Raji (cell line): ENCODE measurements around the gene FSTL5.

Experiments used
- POLR2A ChIP-seq: IDR thresholded peaks from 2 replicates; pipeline ENCODE4 v1.6.1; 2011; ENCODE audit warnings: low read depth, low read length, control low read depth; ENCODE audit not compliant: insufficient read depth

Gene FSTL5

DNA sequence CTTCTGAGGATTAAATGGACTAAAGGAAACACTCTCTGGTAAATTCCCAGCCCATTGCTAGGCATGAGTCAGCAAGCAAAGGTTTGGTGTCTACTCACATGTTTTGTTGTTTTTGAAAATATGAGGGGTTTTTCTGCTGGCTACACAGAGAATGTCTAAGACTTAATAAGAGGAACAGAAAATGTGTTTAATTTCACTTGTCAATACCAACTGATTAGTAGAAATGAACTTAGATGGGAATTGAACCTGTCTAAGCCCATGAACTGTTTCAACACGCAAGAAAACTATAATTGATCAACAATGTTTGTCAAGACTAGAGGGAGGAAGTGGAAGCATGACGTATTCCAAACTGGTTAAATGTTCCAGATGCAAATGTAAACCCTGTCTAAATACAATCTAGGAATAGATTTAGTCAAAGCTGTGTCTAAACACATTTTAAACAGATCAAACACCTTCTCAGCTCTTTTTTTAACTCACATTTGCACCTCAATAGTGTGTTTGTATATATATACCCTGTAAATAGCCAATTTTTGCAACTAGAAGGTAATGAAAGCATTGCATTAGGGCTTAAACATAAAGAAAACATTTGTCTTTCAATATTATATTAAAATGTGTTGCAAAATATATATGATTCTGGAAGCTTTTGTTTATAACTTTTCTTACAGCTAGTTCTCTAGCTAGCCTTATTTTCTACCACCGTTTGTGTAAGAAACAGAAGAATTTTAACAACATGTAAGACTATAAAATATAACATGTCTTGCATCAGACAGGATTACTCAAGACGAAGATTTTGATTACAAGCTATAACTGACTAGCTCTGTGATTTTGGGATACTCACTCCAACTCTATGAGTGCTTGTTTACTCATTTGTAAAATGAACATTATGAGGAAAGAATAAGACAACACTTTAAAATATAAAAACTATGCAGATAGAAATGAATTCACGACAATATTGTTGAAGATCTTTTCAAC, 607.8 kb downstream of the FSTL5 start:
- TF ChIP-seq POLR2A = no peak

- no peak for TF ChIP-seq POLR2A
Observed at GRCh38 chr4:161554372-161554990, 609.3 kb downstream of the FSTL5 start.

GRCh38 chr4:161546902-161547301, 616.9 kb downstream of the FSTL5 start:
- no peak for TF ChIP-seq POLR2A

DNA sequence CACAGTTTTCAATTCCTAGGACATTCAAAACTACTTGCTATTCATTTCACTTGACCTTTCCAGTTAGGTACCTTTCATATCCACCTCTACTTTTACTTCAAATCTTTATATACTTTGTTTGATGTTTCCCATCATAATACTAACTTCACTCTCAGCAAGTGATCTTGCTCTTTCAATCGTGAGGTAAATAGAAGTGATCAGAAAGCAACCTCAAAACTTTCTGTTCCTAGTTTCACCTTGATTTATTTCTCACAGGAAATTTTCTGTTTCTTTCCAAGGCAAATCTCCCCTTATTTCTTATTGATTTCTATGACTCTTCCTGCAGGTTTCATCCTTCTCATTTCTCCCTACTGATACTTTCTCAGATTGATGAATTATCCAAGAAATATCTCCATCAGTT, 623.5 kb downstream of the FSTL5 start:
- no peak for TF ChIP-seq POLR2A

DNA sequence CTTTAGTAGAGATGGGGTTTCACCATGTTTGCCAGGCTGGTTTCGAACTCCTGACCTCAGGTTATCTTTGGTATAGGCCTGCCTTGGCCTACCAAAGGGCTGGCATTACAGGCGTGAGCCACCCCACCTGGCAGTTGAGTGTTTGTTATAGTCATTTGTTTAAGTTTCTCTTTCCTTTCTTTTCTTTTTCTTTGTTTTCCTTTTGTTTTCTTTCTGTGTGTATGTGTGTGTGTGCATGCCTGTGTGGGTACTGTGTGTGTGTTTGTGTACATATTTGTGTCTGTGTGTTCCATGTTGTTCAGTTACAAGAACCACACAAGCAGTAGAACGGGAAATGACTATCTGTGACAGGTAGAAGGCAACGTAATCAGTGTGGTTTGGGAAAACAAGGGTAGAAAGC, 624.9 kb downstream of the FSTL5 start:
- TF ChIP-seq POLR2A = no peak

GRCh38 chr4:161530710-161531109, 633.1 kb downstream of the FSTL5 start:
- no peak for TF ChIP-seq POLR2A

- TF ChIP-seq POLR2A = no peak
Observed at GRCh38 chr4:161525121-161525520, 638.7 kb downstream of the FSTL5 start.

- TF ChIP-seq POLR2A = no peak
Observed at GRCh38 chr4:161522031-161522430, 641.8 kb downstream of the FSTL5 start.

DNA sequence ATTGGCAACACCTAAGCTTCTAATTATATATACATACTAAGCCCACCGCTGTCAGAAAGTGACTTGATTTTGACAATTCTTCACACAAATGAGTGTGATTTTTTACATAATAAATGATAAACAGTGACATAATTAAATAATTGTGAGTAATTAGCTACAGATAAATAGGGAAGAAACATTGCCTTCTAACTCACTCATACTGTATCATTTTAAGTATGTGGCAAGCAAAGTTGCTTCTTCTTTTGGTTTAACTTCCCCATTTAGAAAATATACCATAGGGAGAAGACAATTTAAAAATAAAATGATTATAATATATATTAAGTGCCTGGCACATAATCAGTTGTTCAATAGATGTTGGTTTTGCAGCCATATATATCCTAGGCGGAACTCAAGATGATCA, 644.2 kb downstream of the FSTL5 start:
- no peak for TF ChIP-seq POLR2A

DNA sequence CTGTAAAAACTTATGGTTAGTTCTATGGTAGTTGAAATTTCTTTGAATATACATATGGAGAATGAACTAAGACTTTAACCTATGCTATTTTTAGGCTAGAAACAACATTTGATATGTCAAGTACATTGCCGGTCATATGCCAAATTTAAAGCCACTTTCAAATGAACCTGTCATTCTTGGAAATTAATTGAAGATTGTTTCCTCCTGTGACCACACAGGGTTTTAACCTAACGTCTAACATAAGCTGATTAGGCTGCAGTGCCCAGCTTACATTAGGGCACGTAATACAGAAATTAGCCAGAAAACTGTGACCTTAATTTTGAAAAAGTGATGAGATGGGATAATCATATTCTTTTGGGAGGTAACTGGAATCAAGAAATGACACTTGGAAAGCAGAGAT, 645.9 kb downstream of the FSTL5 start:
- TF ChIP-seq POLR2A = no peak

DNA sequence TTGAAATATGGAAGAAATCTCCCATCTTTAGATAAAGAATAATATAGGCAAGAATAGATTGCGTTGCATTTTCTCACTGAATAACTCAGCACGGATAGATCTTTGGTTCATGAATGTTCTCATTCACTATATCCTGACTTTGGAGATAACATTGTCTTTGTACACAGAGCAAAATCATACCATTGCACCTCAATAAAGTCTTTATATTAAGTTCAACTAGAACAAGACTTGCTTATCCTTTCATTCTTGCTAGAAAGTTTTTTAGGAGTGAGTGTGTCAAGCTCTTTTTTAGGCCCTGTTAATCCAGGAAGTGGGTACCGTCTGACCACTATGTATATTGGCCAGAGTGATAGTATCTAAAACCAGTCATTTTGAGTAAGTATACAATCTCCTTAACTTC, 658.7 kb downstream of the FSTL5 start:
- no peak for TF ChIP-seq POLR2A

- no peak for TF ChIP-seq POLR2A
Observed at GRCh38 chr4:161498155-161498554, 665.6 kb downstream of the FSTL5 start.

- TF ChIP-seq POLR2A = no peak
Observed at GRCh38 chr4:161486461-161486860, 677.3 kb downstream of the FSTL5 start.

DNA sequence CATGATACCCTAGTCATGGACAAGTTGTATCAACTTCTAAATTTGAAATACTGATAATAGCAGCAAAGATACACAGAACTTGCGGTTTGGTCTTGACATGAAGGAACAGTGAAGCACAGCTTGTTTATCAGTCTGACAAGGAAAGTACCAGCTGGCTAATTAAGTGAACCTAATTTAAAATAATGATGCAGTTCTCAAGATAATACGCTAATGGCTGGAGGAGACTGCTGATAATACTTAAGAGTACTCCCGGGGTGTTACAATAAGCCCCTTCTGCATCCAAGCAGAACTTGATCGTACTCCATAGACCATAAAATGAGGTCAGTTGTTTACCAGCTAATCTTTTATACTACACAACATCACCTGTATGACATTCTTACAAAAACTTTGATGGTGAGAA, 697.5 kb downstream of the FSTL5 start:
- TF ChIP-seq POLR2A = no peak

- no peak for TF ChIP-seq POLR2A
Observed at GRCh38 chr4:161463436-161463835, 700.4 kb downstream of the FSTL5 start.

GRCh38 chr4:161457906-161458305, 705.9 kb downstream of the FSTL5 start:
- no peak for TF ChIP-seq POLR2A

DNA sequence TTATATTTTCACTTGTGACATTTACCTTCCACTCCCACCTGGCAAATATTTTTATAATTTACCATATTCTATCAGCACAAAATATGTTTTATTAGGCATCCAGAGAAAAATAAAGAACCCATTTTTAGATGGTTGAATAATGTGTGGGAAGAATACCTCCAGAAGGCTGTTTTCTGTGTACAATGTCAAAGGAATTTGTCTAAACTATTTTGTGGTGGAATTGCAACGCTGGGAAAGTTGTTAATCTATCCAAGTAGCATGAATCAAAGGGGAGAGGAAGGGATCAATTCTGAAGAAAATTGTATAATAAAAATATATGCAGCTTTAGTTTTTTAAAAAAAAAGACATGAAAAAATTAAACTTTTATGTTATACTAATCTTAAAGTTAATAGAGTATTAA, 706.5 kb downstream of the FSTL5 start:
- no peak for TF ChIP-seq POLR2A

DNA sequence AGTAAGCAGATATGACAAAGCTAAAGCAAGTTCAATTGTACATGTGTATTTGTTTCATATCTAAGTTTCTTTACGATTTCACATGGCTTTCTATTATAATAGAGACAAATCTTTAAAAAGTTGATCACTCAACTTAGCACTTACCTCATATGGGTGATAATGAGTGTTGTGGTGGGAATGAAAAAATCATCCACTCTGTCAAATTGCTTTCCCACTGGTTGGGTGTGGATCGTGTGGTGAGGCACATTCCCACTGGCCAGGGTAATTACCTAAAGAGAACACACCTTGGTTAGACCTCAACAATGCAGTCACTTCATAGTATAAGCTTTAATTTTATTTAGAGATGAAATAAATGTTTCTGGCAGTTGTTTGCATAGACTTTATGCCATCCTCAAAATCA, 708.9 kb downstream of the FSTL5 start:
- no peak for TF ChIP-seq POLR2A
